IMR-90 (cell line): Measurements from ENCODE around the gene GLI1. TPM values are rescaled to one million over a fixed set of nuclear protein-coding genes. Genes with fewer than 3 reads are reported as not detected.

Experiments
- CTCF ChIP-seq: conservative IDR thresholded peaks from 2 replicates; pipeline ENCODE4 v1.5.1; 2012; ENCODE audit warnings: mild to moderate bottlenecking, low read depth, low read length, improper control_type of control experiment
- polyA plus RNA-seq, 3 experiments: library from polyadenylated mRNA; depleted of rRNA; stranded (reverse); fragments of >200 nt; gene quantifications; 2 replicates each; pipeline ENCODE4 v1.2.3, GENCODE V29; 2012; ENCODE audit warnings: low replicate concordance in 1 of 3
- total RNA-seq: library from RNA; depleted of rRNA; stranded (reverse); fragments of >200 nt; gene quantifications from 2 replicates; pipeline ENCODE4 v1.2.3, GENCODE V29; 2012

Gene GLI1
- total and polyA plus RNA-seq, 2 of the 4 experiments (the other 2 are of a cell fraction), result 1.3 to 3.8 TPM

- no peak; the same call in 1 of the 2 replicates for TF ChIP-seq CTCF
These were observed 28.2 kb downstream of the GLI1 start, which contains the start of gene MARS1 (continued) for GRCh38 chr12:57487597-57488401.
